Subcutaneous abdominal adipose tissue (tissue), 5 donors: ENCODE measurements around the gene VPS37B.
A peak's percentile ranks its signal among the peaks of the same experiment; 100 is the strongest.

ENCODE experiments used
- H3K27ac ChIP-seq: one replicate; pipeline ENCODE4 v1.7.0; 2013; ENCODE audit warnings: low read depth, mild to moderate bottlenecking, inconsistent platforms, low read length, moderate library complexity
- H3K27me3 ChIP-seq, 5 donors: one replicate each; pipeline ENCODE4 v1.7.0; 2013; ENCODE audit warnings: low read length in 5 of 5, inconsistent platforms in 1 of 5; ENCODE audit not compliant: control insufficient read depth in 5 of 5, insufficient read depth in 4 of 5
- H3K36me3 ChIP-seq, 5 donors: one replicate each; pipeline ENCODE4 v1.7.0; 2013; ENCODE audit warnings: low read length in 5 of 5; ENCODE audit not compliant: control insufficient read depth in 5 of 5, insufficient read depth in 5 of 5
- H3K4me1 ChIP-seq, 5 donors: one replicate each; pipeline ENCODE4 v1.7.0; 2013; ENCODE audit warnings: low read length in 5 of 5, mild to moderate bottlenecking in 3 of 5, moderate library complexity in 1 of 5; ENCODE audit not compliant: control insufficient read depth in 5 of 5, insufficient read depth in 5 of 5
- H3K4me3 ChIP-seq, 5 donors: one replicate each; pipeline ENCODE4 v1.7.0; 2013; ENCODE audit warnings: low read length in 5 of 5, low read depth in 1 of 5
- H3K9ac ChIP-seq, 5 donors: one replicate each; pipeline ENCODE4 v1.7.0; 2013; ENCODE audit warnings: low read length in 5 of 5, mild to moderate bottlenecking in 4 of 5, moderate library complexity in 3 of 5
- H3K9me3 ChIP-seq, 5 donors: one replicate each; pipeline ENCODE4 v1.7.0; 2013; ENCODE audit warnings: low read length in 5 of 5; ENCODE audit not compliant: control insufficient read depth in 5 of 5
- donor health status: healthy.
- donor health status: healthy.
- donor health status: healthy.
- donor health status: healthy.
- donor health status: healthy.

Gene VPS37B

DNA sequence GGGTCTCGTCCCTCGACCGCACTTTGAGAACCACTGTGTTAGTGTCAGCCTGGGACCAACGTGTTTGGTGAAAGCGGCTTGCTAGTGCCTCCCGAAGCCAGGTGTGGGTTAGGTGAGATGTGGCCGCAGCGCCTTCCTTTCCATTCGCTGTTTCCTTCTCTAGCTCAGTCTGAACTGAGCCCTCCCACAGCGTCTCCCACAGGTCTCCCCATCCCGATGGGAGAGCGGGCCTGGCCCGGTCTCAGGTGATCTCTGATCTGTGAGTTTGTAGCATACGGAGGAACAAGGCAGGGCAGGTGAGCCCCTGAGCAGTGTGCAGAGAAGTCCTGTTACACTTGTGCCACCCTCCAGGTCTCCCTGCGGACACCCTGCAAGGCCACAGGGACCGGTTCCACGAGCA, 41.4 kb downstream of the VPS37B start:
- Histone ChIP-seq H3K4me3 (no peak overlapping the region), H3K4me1 (peaks cover 5 to 32% (median 17%) of the 10 kb centered on the region in 5 donors), H3K9me3 (no peaks in the 10 kb centered on the region), H3K9ac (no peak overlapping the region), H3K36me3 (peaks cover 0 to 44% (median 22%) of the 10 kb centered on the region in 5 donors), H3K27ac (no peak overlapping the region), H3K27me3 (peaks cover 0 to 3% (median 0%) of the 10 kb centered on the region in 5 donors)

DNA sequence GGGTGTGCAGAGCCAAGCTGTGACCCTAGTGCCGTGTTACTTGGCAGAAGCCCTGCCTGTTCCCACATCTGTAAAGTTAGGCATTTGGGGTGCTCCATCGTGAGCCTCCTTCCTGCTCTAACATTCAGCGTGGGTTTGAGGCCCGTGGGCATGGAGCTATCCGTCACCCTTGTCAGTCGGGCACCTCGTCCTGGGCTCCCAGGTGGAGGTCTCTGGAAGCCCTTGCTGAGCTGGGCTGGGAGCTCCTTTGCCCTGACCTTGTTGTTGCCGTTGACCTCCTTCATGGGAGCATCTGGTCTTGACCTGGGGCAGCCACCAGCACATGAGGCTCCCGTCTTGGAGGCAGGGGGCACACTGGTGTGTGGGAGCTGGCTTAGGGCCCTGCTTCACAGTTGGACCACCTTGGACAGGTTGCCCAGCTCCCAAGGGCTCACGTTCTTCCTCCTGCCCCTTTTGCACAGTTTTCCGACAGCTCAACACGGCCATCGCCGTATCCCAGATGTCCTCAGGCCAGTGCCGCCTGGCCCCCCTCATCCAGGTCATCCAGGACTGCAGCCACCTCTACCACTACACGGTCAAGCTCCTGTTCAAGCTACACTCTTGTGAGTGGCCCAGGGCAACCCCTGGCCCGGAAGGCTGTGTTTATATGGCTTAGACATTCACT, 42.2 kb downstream of the VPS37B start:
- no peak overlapping the region for H3K27ac ChIP-seq
- no peak overlapping the region for H3K4me3 ChIP-seq
- peaks cover 0 to 3% (median 0%) of the 10 kb centered on the region in 5 donors for H3K27me3 ChIP-seq
- no peak overlapping the region for H3K9ac ChIP-seq
- H3K9me3 ChIP-seq, result no peaks in the 10 kb centered on the region
- H3K36me3 ChIP-seq, result peaks cover 0 to 40% (median 19%) of the 10 kb centered on the region in 5 donors
- peaks cover 5 to 35% (median 17%) of the 10 kb centered on the region in 5 donors for H3K4me1 ChIP-seq

DNA sequence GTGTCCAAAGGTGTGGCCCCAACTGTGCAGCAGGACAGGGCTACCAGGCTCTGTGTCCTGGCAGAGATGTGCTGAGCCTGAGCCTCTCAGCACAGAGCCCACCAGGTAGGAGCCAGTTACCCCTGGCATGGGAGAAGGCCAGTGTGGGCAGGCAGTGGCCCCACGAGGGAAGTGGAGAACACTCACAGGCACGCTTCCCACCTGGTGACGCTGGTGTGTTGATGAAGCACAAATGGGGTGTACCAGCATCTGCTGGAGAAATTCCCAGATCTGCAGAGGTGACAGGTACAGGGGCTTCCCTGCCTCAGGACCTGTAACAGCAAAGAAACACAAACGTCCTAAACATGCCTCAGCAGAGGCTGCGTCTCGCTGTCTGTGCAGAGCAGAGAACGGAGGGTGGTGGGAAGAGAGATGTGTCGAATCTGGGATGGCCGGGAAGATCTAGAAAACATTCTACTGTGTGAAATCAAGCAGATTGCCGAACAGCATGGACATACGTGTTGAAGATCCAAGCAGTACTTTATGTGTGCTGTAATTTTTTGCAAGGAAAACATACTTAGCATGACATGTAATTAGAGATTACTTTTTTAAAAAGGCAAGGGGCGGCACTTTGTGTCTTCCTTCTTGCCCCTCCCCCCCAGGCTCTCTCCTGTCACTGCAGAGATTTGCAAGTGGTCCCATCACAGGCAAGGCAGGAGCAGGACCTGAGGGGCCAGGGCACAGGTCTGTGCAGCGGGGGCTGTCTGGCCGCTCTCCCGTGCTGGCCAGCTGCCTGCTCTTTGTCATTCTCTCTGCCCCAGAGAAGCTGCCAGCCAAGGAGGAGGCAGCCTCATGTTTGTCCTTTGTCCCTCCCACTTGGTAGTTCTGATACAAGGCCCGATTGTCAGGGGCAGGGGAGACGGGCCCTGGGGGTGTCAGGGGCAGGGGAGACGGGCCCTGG, 43.3 kb downstream of the VPS37B start:
- no peaks in the 10 kb centered on the region for H3K9me3 ChIP-seq
- H3K9ac ChIP-seq, result no peak overlapping the region
- peaks cover 0 to 35% (median 24%) of the 10 kb centered on the region in 5 donors for H3K36me3 ChIP-seq
- H3K4me1 ChIP-seq, result peaks cover 5 to 35% (median 17%) of the 10 kb centered on the region in 5 donors
- peaks cover 0 to 3% (median 0%) of the 10 kb centered on the region in 5 donors for H3K27me3 ChIP-seq
- no peak overlapping the region for H3K27ac ChIP-seq
- H3K4me3 ChIP-seq, result no peak overlapping the region

DNA sequence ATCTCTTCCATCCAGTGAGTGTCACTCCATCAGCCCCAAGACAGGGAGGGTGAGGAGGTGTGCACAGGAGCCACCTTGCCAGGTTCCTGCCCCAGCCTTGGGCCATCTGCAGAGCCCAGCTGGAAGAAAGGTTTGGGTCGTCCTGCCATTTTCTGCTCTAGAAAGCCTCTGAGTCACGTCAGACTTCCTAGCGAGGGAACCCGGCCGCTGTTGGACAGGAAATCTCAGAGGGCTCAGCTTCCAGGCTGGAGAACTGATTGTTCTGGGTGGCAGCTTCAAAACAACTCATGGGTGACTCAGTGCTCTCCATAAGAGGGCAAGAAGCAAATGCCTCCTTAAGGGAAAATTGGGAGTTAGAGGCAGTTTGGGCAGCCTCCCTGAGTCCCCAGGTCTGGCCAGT, 44.1 kb downstream of the VPS37B start:
- Histone ChIP-seq H3K9ac (no peak overlapping the region), H3K9me3 (no peaks in the 10 kb centered on the region), H3K4me3 (no peak overlapping the region), H3K36me3 (peaks cover 0 to 28% (median 19%) of the 10 kb centered on the region in 5 donors), H3K4me1 (peaks cover 5 to 36% (median 17%) of the 10 kb centered on the region in 5 donors), H3K27ac (peak overlapping the region; percentile 23), H3K27me3 (peaks cover 0 to 3% (median 0%) of the 10 kb centered on the region in 5 donors)

- H3K4me3 ChIP-seq, result no peak overlapping the region
- peak overlapping the region; percentile 23 for H3K27ac ChIP-seq
- peaks cover 5 to 41% (median 17%) of the 10 kb centered on the region in 5 donors for H3K4me1 ChIP-seq
These were observed 45.1 kb downstream of the VPS37B start for GRCh38 chr12:122850695-122851350.

DNA sequence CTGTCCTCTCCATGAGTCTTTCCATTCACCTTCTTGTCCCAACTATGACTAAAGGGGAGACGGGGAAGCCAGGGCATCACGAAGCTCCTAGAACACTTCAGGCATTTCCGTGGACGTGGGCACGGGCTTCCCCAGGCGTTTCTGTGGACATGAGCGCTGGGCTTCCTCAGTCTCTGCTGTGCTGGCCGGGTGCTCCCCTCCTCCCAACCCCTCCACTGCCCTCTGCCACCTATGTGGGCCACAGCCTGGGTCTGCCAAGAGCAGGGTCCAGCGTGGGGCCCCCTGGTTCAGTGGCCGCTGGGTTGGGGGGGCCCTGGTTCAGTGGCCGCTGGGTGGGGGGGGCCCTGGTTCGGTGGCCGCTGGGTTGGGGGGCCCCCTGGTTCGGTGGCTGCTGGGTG, 45.9 kb downstream of the VPS37B start:
- Histone ChIP-seq H3K27ac (no peak overlapping the region), H3K27me3 (peaks cover 0 to 3% (median 0%) of the 10 kb centered on the region in 5 donors), H3K9me3 (no peaks in the 10 kb centered on the region), H3K9ac (no peak overlapping the region), H3K4me1 (peaks cover 5 to 41% (median 17%) of the 10 kb centered on the region in 5 donors), H3K36me3 (peaks cover 0 to 21% (median 7%) of the 10 kb centered on the region in 5 donors), H3K4me3 (no peak overlapping the region)

More at GRCh38 chr12:122850695-122851350, 45.1 kb downstream of the VPS37B start:
- H3K36me3 ChIP-seq, result peaks cover 0 to 20% (median 10%) of the 10 kb centered on the region in 5 donors
- H3K27me3 ChIP-seq, result peaks cover 0 to 3% (median 0%) of the 10 kb centered on the region in 5 donors
- H3K9ac ChIP-seq, result no peak overlapping the region
- H3K9me3 ChIP-seq, result no peaks in the 10 kb centered on the region

DNA sequence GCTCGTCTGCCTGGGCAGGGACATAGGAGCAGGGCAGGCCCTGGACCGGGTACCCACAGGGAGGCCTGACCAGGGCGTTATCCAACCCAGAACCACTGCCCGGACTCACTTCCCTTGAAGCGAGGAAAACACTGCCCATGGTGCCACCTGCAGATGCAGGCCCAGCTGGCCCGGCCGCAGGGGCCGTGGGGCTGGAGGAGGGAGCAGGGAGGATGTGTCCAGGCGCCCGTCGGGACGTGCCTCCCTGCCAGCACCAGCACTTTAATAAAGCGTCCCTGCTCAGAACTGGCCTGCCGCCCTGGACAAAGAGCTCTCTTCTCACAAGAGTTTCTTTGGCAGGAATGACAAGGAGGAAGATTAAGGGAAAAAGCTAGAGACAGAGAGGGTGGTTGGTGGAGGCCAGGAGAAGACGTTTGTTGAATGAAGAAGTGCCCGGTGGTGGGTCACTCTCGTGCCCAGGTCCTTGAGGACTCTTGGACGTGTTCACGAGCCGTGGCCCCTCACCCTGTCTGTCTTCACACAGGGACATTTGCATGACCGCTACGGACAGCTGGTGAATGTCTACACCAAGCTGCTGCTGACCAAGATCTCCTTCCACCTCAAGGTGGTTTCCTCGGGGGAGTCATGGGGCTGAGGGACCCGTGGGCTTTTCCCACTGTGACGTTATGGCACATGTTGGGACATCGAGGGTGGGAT, 46.4 kb downstream of the VPS37B start:
- Histone ChIP-seq H3K9ac (no peak overlapping the region), H3K4me1 (peaks cover 5 to 45% (median 17%) of the 10 kb centered on the region in 5 donors), H3K27me3 (peaks cover 0 to 3% (median 0%) of the 10 kb centered on the region in 5 donors), H3K9me3 (no peaks in the 10 kb centered on the region), H3K27ac (no peak overlapping the region), H3K36me3 (peaks cover 0 to 18% (median 3%) of the 10 kb centered on the region in 5 donors), H3K4me3 (no peak overlapping the region)

DNA sequence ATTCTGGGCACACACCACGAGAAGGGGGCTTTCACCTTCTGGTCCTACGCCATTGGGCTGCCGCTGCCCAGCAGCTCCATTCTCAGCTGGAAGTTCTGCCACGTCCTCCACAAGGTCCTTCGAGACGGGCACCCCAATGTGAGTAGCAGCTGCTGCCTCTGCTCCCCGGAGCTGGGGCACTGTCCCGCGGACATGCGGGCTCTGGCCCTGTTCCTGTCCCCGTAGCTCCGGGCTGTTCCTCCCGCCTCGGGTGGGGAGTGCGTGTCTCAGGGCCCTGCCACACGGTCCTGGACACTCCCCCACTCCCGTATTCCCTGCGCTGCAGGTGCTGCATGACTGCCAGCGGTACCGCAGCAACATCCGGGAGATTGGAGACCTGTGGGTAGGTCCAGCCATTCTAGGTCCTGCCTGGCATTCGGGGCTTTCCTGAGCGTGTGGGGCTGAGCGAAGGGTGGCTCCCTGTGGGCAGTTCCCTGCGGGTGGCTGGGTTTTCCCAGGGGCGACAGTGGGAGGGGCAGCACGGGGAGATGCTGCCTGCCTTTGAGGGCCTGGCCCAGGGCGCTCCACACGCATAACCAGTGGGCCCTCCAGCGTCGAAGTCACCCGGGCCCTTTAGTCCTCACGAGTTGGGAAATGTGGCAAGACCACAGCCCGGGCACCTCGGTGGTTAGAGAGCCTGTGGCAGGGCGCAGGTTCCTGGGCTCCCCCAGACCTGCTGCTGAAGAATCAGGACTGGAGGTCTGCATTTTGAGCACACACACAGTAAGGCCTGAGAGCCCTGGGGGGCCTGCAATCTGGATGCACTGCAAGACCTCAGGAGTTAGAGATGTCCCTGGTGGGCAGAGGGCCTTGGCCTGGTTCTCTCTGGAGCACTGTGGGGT, 47.2 kb downstream of the VPS37B start:
- H3K27ac ChIP-seq, result no peak overlapping the region

More for the DNA sequence above, 47.2 kb downstream of the VPS37B start:
- no peaks in the 10 kb centered on the region for H3K9me3 ChIP-seq
- H3K36me3 ChIP-seq, result peaks cover 0 to 15% (median 3%) of the 10 kb centered on the region in 5 donors
- peaks cover 5 to 45% (median 16%) of the 10 kb centered on the region in 5 donors for H3K4me1 ChIP-seq
- H3K27me3 ChIP-seq, result peaks cover 0 to 3% (median 0%) of the 10 kb centered on the region in 5 donors
- H3K4me3 ChIP-seq, result no peak overlapping the region
- no peak overlapping the region for H3K9ac ChIP-seq
